ENCODE results near the gene SAP30BP. TPM values are rescaled to one million over a fixed set of nuclear protein-coding genes. Genes with fewer than 3 reads are reported as not detected.

SAP30BP gene
- total and polyA plus RNA-seq, 2 donors from 2014 or later, result 62.9 to 95.1 TPM

DNA sequence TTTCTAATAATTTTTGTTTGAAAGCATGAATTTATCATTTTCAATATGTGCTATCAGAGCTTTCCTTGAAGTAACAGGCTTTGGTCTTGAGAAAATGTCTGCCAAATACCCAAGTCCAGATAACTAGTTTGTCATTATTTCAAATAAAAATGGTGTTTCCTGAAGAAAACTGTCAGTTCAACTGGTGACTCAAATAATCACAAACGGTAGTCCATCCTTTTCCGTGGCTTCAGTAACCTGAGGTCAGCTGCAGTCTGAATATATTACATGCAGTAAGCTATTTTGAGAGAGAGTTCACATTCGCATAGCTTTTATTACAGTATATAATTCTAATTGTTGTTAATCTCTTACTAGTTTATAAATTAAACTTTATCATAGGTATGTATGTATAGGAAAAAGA is 9.3 kb downstream of the SAP30BP start:
- H3K4me3 ChIP-seq (ENCODE audit: low read length in 3 of 3), result no peak overlapping the region
- H3K9ac ChIP-seq (ENCODE audit: low read length in 3 of 3), result no peak overlapping the region
- H3K4me1 ChIP-seq (ENCODE audit: control insufficient read depth in 2 of 3, insufficient read depth in 2 of 3, low read depth in 1 of 3, low read length in 3 of 3), result no peaks in the 10 kb centered on the region
- no peaks in the 10 kb centered on the region for H3K27me3 ChIP-seq (ENCODE audit: control insufficient read depth, insufficient read depth, low read length)
- TF ChIP-seq, protein P1, sequence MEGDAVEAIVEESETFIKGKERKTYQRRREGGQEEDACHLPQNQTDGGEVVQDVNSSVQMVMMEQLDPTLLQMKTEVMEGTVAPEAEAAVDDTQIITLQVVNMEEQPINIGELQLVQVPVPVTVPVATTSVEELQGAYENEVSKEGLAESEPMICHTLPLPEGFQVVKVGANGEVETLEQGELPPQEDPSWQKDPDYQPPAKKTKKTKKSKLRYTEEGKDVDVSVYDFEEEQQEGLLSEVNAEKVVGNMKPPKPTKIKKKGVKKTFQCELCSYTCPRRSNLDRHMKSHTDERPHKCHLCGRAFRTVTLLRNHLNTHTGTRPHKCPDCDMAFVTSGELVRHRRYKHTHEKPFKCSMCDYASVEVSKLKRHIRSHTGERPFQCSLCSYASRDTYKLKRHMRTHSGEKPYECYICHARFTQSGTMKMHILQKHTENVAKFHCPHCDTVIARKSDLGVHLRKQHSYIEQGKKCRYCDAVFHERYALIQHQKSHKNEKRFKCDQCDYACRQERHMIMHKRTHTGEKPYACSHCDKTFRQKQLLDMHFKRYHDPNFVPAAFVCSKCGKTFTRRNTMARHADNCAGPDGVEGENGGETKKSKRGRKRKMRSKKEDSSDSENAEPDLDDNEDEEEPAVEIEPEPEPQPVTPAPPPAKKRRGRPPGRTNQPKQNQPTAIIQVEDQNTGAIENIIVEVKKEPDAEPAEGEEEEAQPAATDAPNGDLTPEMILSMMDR (IDR thresholded peaks at IDR 0.05; ENCODE audit: borderline replicate concordance, extremely low read depth, insufficient read depth), result no peak
- FAIRE-seq (no peak), DNase-seq (no peak)
- no peaks in the 10 kb centered on the region for H3K9me3 ChIP-seq (ENCODE audit: control insufficient read depth in 2 of 3, insufficient read depth in 1 of 3, low read length in 3 of 3)
- intact Hi-C loops (cut with DNase I), result no loop called here
- H3K36me3 ChIP-seq (ENCODE audit: control insufficient read depth in 2 of 3, insufficient read depth in 3 of 3, low read length in 3 of 3), result peaks cover 0 to 35% (median 16%) of the 10 kb centered on the region in 3 donors
- H3K27ac ChIP-seq (ENCODE audit: low read depth in 2 of 2, low read length in 2 of 2), result no peak overlapping the region

DNA sequence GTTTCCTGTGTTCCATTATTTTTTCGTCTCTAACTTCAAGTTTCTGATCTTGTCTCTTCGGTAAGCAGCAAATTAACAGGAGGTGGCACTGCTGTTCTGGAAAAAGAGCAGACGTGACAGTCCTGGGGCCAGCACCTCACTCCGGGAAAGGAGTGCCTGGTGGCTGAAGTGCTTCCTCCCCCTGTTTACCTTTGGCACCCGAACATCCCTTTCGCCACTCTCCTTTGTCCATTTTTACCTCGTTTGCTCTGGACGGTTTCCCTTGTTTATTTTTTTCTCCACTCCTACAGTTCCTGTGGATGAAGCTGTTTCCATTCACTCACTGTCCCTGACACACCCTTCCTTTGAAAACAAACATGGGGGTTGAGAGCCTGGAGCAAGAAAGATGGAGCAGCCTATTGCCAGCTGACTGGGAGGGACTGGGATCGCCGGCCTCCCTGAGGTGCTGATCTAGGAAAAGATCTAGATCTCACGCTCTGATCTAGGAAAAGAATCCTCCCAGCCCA is 12.6 kb downstream of the SAP30BP start:
- intact Hi-C loops (cut with DNase I), result loop anchor here (10.0 kb wide), 1 partner anchor 55 kb away; no protein-coding TSS in a partner anchor
- Histone ChIP-seq H3K36me3 (ENCODE audit: control insufficient read depth in 2 of 3, insufficient read depth in 3 of 3, low read length in 3 of 3) (peaks cover 0 to 11% (median 10%) of the 10 kb centered on the region in 3 donors), H3K9me3 (ENCODE audit: control insufficient read depth in 2 of 3, insufficient read depth in 1 of 3, low read length in 3 of 3) (no peaks in the 10 kb centered on the region), H3K4me1 (ENCODE audit: control insufficient read depth in 2 of 3, insufficient read depth in 2 of 3, low read depth in 1 of 3, low read length in 3 of 3) (peaks cover 0 to under 1% (median 0%) of the 10 kb centered on the region in 3 donors), H3K9ac (ENCODE audit: low read length in 3 of 3) (no peak overlapping the region), H3K27me3 (ENCODE audit: control insufficient read depth, insufficient read depth, low read length) (no peaks in the 10 kb centered on the region), H3K4me3 (ENCODE audit: low read length in 3 of 3) (no peak overlapping the region), H3K27ac (ENCODE audit: low read depth in 2 of 2, low read length in 2 of 2) (no peak overlapping the region)
- DNase-seq (peak in 1 of 5 donors; percentile 77), FAIRE-seq (no peak)
- TF ChIP-seq, protein P1 (IDR thresholded peaks at IDR 0.05; ENCODE audit: borderline replicate concordance, extremely low read depth, insufficient read depth), result peak; percentile 21

DNA sequence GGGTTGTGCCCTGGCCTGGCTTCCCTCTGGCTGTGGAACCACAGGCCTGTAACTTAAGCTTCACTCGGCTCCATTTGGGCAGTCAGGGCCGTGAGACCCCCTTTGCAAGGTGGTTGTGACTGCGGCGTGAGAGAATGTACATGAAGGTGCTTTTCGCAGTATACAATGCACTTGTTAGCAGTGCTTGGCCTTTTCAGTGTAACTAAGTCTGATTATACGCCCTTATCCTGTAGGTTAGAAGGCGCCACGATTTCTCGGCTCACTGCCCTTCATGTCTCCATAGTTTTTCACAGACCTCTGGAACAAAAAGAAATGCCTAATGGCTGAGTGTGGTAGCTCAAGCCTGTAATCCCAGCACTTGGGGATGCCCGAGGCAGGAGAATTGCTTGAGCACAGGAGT is 13.3 kb downstream of the SAP30BP start:
- Histone ChIP-seq H3K9me3 (ENCODE audit: control insufficient read depth in 2 of 3, insufficient read depth in 1 of 3, low read length in 3 of 3) (no peaks in the 10 kb centered on the region), H3K9ac (ENCODE audit: low read length in 3 of 3) (no peak overlapping the region), H3K4me1 (ENCODE audit: control insufficient read depth in 2 of 3, insufficient read depth in 2 of 3, low read depth in 1 of 3, low read length in 3 of 3) (peaks cover 0 to 4% (median 2%) of the 10 kb centered on the region in 3 donors), H3K4me3 (ENCODE audit: low read length in 3 of 3) (no peak overlapping the region), H3K27me3 (ENCODE audit: control insufficient read depth, insufficient read depth, low read length) (no peaks in the 10 kb centered on the region), H3K36me3 (ENCODE audit: control insufficient read depth in 2 of 3, insufficient read depth in 3 of 3, low read length in 3 of 3) (peaks cover 0 to 12% (median 11%) of the 10 kb centered on the region in 3 donors), H3K27ac (ENCODE audit: low read depth in 2 of 2, low read length in 2 of 2) (no peak overlapping the region)
- no peak for DNase-seq
- TF ChIP-seq, protein P1 (IDR thresholded peaks at IDR 0.05; ENCODE audit: borderline replicate concordance, extremely low read depth, insufficient read depth), result no peak
- intact Hi-C loops (cut with DNase I), result loop anchor here (10.0 kb wide), 1 partner anchor 54 kb away; no protein-coding TSS in a partner anchor
- FAIRE-seq, result no peak

Data from kidney (tissue), 14 donors.